Activated CD4-positive, alpha-beta T cell treated with anti-CD3 and anti-CD28 coated beads for 1 hour (primary cell): ENCODE measurements around the gene TTC28.
"Not testable (repeated sequence)": the region's sequence is repeated elsewhere in the genome, so short reads cannot be mapped to it uniquely, and the experiment has no call there.

Experiments
- DNase-seq: peaks from one replicate; pipeline ENCODE4 v3.0.0-alpha.2; 2020

TTC28 gene

DNA sequence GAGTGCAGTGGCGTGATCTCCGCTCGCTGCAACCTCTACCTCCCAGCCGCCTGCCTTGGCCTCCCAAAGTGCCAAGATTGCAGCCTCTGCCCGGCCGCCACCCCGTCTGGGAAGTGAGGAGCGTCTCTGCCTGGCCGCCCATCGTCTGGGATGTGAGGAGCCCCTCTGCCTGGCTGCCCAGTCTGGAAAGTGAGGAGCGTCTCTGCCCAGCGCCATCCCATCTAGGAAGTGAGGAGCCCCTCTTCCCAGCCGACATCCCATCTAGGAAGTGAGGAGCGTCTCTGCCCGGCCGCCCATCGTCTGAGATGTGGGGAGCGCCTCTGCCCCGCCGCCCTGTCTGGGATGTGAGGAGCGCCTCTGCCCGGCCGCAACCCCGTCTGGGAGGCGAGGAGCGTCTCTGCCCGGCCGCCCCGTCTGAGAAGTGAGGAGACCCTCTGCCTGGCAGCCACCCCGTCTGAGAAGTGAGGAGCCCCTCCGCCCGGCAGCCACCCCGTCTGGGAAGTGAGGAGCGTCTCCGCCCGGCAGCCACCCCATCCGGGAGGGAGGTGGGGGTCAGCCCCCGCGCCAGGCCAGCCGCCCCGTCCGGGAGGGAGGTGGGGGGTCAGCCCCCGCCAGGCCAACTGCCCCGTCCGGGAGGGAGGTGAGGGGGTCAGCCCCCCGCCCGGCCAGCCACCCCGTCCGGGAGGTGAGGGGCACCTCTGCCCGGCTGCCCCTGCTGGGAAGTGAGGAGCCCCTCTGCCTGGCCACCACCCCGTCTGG lies 126.4 kb downstream of the TTC28 start:
- not testable (repeated sequence) for DNase-seq

GRCh38 chr22:28548406-28548805 lies 131.2 kb downstream of the TTC28 start:
- DNase-seq, result no peak

DNA sequence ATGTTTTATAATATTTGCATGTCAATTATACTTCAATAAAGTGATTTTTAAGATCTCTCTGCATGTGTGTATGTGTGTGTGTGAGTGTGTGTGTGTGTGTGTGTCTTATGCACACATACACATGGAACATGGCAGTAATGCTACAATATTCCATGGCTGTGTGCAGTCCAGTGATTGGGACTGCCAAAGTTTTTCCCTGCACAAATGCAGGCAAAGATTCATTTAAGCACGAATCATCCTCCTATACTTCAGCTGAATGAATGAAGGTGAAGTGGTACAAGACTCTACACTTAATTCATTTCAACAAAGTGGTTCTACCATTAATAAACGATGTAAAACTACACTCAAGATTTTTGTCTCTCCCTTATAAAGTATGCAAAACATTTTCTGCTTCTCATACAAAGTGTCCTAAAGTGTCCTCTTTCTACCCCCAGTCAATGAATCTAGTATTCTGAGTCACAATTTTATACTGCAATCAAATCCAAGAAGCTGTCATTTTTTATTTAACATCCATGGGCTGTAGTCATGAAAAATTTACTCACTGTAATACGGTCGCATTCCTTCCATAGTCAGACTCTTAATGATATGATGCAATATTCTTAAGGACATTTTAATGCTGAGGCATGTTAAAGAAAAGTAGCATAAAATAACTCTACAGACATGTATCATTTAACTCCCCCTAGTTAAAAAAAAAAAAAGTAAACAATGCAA lies 132.4 kb downstream of the TTC28 start:
- DNase-seq, result no peak

GRCh38 chr22:28544431-28544868 lies 135.2 kb downstream of the TTC28 start:
- no peak for DNase-seq

DNA sequence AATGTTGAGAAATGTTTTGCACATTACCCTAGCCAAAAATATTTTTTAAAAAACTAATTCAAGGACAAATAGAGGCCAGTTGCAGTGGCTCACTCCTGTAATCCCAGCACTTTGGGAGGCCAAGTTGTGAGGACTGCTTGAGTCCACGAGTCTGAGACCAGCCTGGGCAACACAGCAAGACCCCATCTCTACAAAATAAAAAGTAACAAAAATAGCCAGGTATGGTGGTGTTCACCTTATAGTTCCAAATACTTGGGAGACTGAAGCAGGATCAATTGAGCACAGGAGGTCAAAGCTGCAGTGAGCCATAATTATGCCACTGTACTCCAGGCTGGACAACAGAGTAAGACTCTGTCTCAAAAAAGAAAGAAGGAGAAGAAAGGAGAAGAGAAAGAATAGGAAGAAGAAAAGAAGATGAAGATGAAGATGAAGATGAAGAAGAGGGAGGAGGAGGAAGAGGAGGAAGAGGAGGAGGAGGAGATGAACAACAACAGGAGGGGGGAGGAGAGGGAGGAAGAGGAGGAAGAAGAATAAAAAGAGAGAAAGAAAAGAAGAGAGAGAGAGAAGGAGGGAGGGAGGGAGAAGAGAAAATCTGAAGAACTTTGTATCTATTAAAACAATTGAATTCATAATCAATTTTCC lies 136.5 kb downstream of the TTC28 start:
- no peak for DNase-seq

DNA sequence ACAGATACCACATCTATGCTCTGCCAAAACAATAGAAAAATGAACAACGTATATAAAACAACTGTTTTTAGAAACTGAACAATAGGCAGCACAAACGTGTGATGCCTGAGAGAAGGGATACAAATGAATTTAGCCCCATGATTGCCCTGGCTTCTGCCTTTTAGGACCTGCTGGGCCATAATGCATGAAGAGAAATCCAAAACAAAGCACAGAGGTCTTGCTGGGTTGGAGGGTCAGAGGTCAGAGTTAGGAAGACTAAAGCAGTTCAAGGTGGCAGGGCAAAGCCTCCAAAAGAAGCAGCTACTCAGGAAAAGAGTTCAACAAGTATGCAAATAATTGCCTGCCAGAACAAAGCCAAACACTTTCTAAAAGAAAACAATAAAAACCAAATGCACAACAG lies 138.5 kb downstream of the TTC28 start:
- no peak for DNase-seq

GRCh38 chr22:28538922-28539321 lies 140.7 kb downstream of the TTC28 start:
- DNase-seq, result no peak

GRCh38 chr22:28530565-28530964 lies 149.1 kb downstream of the TTC28 start:
- DNase-seq, result not testable (repeated sequence)

- DNase-seq, result not testable (repeated sequence)
Measured at GRCh38 chr22:28529144-28529543, 150.5 kb downstream of the TTC28 start.

DNA sequence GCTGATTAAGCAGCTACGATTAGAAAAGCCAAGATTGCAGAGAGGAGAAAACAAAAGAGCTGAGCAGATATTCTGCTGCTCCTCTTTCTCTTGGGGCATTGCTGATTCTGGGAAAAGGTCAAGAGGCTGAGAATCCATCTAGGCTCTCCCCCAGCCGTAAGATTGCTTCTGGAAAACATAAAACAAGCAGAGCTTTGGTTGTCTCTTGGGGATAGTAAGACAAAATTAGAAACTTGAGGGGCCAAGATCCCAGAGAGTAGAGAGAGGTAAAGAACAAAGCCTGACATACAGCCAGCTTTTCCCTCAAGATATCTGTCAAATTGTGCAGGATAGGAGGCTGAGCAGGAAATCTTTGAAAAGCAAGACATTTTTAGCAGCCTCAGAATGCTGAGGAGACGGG lies 158.2 kb downstream of the TTC28 start:
- DNase-seq, result no peak

DNA sequence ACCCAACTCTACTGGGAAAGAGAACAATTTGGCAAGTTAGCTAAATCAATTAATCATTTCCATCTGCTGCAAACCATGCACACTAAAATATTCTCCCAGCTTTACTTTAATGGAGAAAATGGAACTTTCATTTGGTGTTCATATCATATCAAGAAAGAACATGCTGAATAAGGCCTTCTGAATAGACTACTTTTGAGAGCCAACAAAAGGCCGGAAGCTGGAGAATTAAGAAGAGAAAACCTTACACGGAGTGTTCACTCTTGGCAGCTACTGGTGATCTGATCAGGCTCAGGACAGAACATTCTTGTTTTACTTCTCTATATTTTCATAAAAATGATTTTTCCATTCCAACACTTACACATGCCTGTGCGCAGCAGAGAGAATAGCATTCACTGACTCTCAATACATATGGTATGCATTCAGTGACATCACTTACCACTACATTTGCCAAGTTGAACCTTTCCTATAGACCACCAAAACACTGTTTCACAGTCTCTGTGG lies 165.3 kb downstream of the TTC28 start:
- DNase-seq, result no peak

GRCh38 chr22:28512387-28512786 lies 167.3 kb downstream of the TTC28 start:
- DNase-seq, result not testable (repeated sequence)

DNA sequence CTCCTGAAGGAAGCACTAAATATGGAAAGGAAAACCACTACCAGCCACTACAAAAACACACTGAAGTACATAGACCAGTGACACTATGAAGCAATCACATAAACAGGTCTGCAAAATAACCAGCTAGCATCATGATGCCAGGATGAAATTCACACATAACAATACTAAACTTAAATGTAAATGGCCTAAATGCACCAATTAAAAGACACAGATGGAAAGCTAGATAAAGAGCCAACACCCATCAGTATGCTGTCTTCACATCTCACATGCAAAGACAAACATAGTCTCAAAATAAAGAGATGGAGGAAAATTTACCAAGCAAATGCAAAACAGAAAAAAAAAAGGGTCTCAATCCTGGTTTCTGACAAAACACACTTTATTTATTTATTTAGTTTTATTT lies 171.7 kb downstream of the TTC28 start:
- DNase-seq, result no peak

GRCh38 chr22:28506150-28506535 lies 173.5 kb downstream of the TTC28 start:
- DNase-seq, result no peak

- DNase-seq, result no peak
Measured at GRCh38 chr22:28505416-28506149, 174.1 kb downstream of the TTC28 start.

DNA sequence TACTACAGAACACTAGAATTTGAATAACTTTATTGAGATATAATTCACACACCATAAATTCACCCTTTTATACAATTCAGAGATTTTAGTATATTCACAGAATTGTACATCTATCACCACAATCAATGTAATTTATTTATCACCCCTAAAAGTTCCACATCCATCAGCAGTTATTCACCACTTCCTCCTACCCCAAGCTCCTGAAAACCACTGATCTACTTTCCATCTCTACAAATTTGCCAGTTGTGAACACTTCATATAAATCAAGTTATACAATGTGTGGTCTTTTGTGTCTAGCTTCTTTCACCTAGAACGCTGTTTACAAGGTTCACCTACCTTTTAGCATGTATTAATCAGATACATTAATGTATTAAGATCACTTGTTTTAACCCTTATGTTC lies 179.6 kb downstream of the TTC28 start:
- no peak for DNase-seq

DNA sequence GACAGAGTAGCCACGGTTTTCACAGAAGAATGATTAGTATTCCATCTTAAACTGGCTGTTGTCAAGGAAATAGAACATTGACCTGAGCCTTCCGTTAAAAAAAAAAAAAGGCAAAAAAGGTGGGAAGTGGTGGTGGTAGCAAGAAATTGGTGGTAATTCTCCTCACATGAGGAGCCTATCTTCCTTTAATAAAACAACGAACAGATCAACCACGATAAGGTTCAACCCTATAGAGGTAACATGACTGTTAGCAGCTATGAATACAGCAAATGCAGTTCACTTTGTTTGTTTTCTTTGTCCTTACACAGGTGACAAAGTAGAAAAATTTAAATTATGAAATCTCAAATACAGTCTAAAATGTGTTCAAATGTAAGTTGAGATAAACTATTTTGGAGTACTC lies 181.6 kb downstream of the TTC28 start:
- no peak for DNase-seq

DNA sequence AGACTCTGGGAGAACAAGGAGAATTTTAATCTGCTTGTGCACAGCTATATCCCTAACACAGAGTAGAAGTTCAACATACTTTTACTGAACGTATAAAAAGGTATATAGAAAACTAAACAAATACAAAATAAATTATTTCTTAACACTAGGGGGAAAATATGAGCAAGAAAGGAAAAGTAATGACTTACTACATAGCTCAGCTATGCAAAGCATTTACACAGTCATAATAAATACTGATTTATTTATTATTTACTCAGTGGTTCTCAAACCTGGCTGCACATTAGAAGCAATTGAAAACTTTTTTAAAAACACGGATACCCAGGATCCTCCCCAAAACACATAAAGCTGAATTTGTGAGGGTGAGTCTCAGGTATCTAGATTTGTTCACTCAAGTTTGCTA lies 182.5 kb downstream of the TTC28 start:
- no peak for DNase-seq

DNA sequence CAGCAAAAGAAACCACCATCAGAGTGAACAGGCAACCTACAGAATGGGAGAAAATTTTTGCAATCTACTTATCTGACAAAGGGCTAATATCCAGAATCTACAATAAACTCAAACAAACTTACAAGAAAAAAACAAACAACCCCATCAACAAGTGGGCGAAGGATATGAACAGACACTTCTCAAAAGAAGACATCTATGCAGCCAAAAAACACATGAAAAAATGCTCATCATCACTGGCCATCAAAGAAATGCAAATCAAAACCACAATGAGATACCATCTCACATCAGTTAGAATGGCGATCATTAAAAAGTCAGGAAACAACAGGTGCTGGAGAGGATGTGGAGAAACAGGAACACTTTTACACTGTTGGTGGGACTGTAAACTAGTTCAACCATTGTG lies 188.4 kb downstream of the TTC28 start:
- not testable (repeated sequence) for DNase-seq

- DNase-seq, result no peak
Measured at GRCh38 chr22:28488825-28489224, 190.8 kb downstream of the TTC28 start.

DNA sequence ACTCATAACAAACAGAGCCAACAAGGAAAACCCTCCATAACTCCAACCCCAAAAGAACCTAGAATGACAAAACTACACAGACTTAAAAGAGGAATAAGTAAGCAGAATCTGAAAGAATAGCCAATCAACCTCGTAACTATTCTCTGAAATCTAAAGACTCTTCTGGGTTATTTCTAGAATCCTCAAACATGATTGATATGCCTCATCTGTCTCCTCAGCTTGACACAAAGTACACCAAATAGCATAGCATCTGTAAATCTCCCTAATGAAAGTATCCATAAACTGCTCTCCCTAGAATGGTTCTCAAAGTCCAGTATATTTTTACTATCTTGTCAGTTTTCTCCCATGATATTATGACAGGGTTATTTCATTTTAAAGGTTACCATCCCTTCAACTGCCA lies 195.0 kb downstream of the TTC28 start:
- DNase-seq, result no peak

DNA sequence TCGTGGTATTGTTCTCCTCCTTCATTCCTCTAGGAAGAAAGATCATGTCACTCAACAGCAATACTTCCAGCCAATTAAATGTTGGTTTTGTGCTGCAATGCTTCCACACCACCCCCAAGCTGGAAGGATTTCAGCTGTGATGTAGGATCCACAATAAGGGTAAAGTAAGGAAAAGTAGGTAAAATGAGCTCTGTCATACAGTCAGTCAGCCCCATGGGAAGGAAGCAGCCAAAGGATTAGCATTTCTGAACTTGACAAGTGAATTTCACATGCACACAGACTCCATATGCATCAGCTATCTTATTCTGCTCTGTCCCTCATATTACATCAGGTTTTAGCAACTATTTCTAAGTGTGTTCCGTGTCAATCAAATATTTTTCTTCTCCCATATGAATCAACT lies 197.9 kb downstream of the TTC28 start:
- DNase-seq, result no peak
